ENCODE results near the gene PPT2. TPM values are rescaled to one million over a fixed set of nuclear protein-coding genes. Genes with fewer than 3 reads are reported as not detected.

PPT2 gene
- total and polyA plus RNA-seq, 2 experiments from 2014 or later, result 27.2 to 34.3 TPM

- TF ChIP-seq EZH2phosphoT487 (IDR thresholded peaks at IDR 0.05; ENCODE audit: low read depth, severe bottlenecking, unreplicated experiment), result no peak
- no peak for TF ChIP-seq CTCF (IDR thresholded peaks at IDR 0.05; ENCODE audit: poor library complexity)
- TF ChIP-seq EZH2 (IDR thresholded peaks at IDR 0.05; ENCODE audit: borderline replicate concordance), result no peak
- Histone ChIP-seq H3K27ac (peak overlapping the region; percentile 84), H3K4me3 (no peak overlapping the region), H3K9me2 (replicated peaks; ENCODE audit: insufficient read depth) (no peaks in the 10 kb centered on the region), H3K27me3 (no peaks in the 10 kb centered on the region), H3K4me2 (no peak overlapping the region), H3K9me3 (ENCODE audit: low read depth) (no peaks in the 10 kb centered on the region), H2AFZ (no peak overlapping the region), H4K20me1 (ENCODE audit: insufficient read depth, poor library complexity, severe bottlenecking) (no peaks in the 10 kb centered on the region), H3K4me1 (ENCODE audit: insufficient read depth) (peaks cover 29% of the 10 kb centered on the region), H3K79me2 (no peaks in the 10 kb centered on the region), H3K36me3 (replicated peaks; ENCODE audit: insufficient read depth, low read depth) (no peaks in the 10 kb centered on the region)
- DNase-seq (ENCODE audit: low spot score), result no peak
- WGBS (ENCODE audit: low lambda C conversion rate, missing lambda C conversion rate), result 73% methylated on average over 9 of the region's 9 CpGs
Measured at GRCh38 chr6:32112431-32112980, 41.4 kb upstream of the PPT2 start.

- peaks cover 17% of the 10 kb centered on the region for H3K4me1 ChIP-seq (ENCODE audit: insufficient read depth)
- no peaks in the 10 kb centered on the region for H3K9me3 ChIP-seq (ENCODE audit: low read depth)
- TF ChIP-seq EZH2phosphoT487 (IDR thresholded peaks at IDR 0.05; ENCODE audit: low read depth, severe bottlenecking, unreplicated experiment) (no peak), CTCF (IDR thresholded peaks at IDR 0.05; ENCODE audit: poor library complexity) (peak; percentile 37)
- H4K20me1 ChIP-seq (ENCODE audit: insufficient read depth, poor library complexity, severe bottlenecking), result no peaks in the 10 kb centered on the region
- peak overlapping the region; percentile 84 for H3K27ac ChIP-seq
- H3K27me3 ChIP-seq, result no peaks in the 10 kb centered on the region
- no peaks in the 10 kb centered on the region for H3K36me3 ChIP-seq (replicated peaks; ENCODE audit: insufficient read depth, low read depth)
- no peaks in the 10 kb centered on the region for H3K9me2 ChIP-seq (replicated peaks; ENCODE audit: insufficient read depth)
- no peak overlapping the region for H3K4me2 ChIP-seq
- DNase-seq (ENCODE audit: low spot score), result peak; percentile 82
- H3K79me2 ChIP-seq, result no peaks in the 10 kb centered on the region
- H2AFZ ChIP-seq, result no peak overlapping the region
- WGBS (ENCODE audit: low lambda C conversion rate, missing lambda C conversion rate), result 85% methylated on average over 9 of the region's 9 CpGs
- H3K4me3 ChIP-seq, result no peak overlapping the region
Measured at GRCh38 chr6:32113386-32114352, 40.3 kb upstream of the PPT2 start.

GRCh38 chr6:32114796-32115195 lies 39.1 kb upstream of the PPT2 start:
- H3K4me1 ChIP-seq (ENCODE audit: insufficient read depth), result peaks cover 19% of the 10 kb centered on the region
- H3K4me2 ChIP-seq, result no peak overlapping the region
- no peaks in the 10 kb centered on the region for H3K9me3 ChIP-seq (ENCODE audit: low read depth)
- H3K9me2 ChIP-seq (replicated peaks; ENCODE audit: insufficient read depth), result no peaks in the 10 kb centered on the region
- peak; percentile 56 for DNase-seq (ENCODE audit: low spot score)
- H3K4me3 ChIP-seq, result no peak overlapping the region
- peak overlapping the region; percentile 84 for H3K27ac ChIP-seq
- H2AFZ ChIP-seq, result no peak overlapping the region
- H3K27me3 ChIP-seq, result no peaks in the 10 kb centered on the region
- no peak for TF ChIP-seq CTCF (IDR thresholded peaks at IDR 0.05; ENCODE audit: poor library complexity)
- no peak for TF ChIP-seq EZH2 (IDR thresholded peaks at IDR 0.05; ENCODE audit: borderline replicate concordance)
- no peaks in the 10 kb centered on the region for H3K79me2 ChIP-seq
- H4K20me1 ChIP-seq (ENCODE audit: insufficient read depth, poor library complexity, severe bottlenecking), result no peaks in the 10 kb centered on the region
- WGBS (ENCODE audit: low lambda C conversion rate, missing lambda C conversion rate), result 68% methylated on average over 8 of the region's 8 CpGs
- no peaks in the 10 kb centered on the region for H3K36me3 ChIP-seq (replicated peaks; ENCODE audit: insufficient read depth, low read depth)
